ENCODE measurements around the gene SFT2D1.

SFT2D1 gene

GRCh38 chr6:166379103-166379586, 36.8 kb upstream of the SFT2D1 start:
- H3K27ac ChIP-seq (ENCODE audit: low read length): no peak overlapping the region
- H3K9ac ChIP-seq (ENCODE audit: low read length): no peak overlapping the region
- peaks cover 5% of the 10 kb centered on the region; the same call in 1 of the 2 replicates for H3F3A ChIP-seq (ENCODE audit: insufficient read depth, low read length)
- no peaks in the 10 kb centered on the region for H3K9me3 ChIP-seq (replicated peaks; ENCODE audit: insufficient read depth, low read length)
- H3K4me2 ChIP-seq (ENCODE audit: low read depth, low read length): no peak overlapping the region
- H3K4me1 ChIP-seq (ENCODE audit: low read length): no peaks in the 10 kb centered on the region
- H3K36me3 ChIP-seq (replicated peaks; ENCODE audit: insufficient read depth, low read length): no peaks in the 10 kb centered on the region
- H4K20me1 ChIP-seq (ENCODE audit: insufficient read depth, low read length): no peaks in the 10 kb centered on the region
- no peak overlapping the region for H2AFZ ChIP-seq (ENCODE audit: low read length)
- H3K27me3 ChIP-seq (replicated peaks; ENCODE audit: insufficient read depth, low read length): no peaks in the 10 kb centered on the region
- no peak overlapping the region for H3K4me3 ChIP-seq (ENCODE audit: low read length)
- peaks cover 48% of the 10 kb centered on the region for H3K79me2 ChIP-seq (ENCODE audit: low read length)
- TF ChIP-seq EZH2phosphoT487 (IDR thresholded peaks at IDR 0.05; ENCODE audit: low read length) (no peak), EZH2 (optimal IDR thresholded peaks at IDR 0.05; ENCODE audit: low read depth, low read length) (no peak), CTCF (IDR thresholded peaks at IDR 0.05; ENCODE audit: low read length) (no peak)
- H3K9me2 ChIP-seq (replicated peaks; ENCODE audit: insufficient read depth, low read length): no peaks in the 10 kb centered on the region
- DNase-seq: no peak

GRCh38 chr6:166377721-166378120, 35.4 kb upstream of the SFT2D1 start:
- no peak for TF ChIP-seq CTCF (IDR thresholded peaks at IDR 0.05; ENCODE audit: low read length)
- no peak for TF ChIP-seq EZH2phosphoT487 (IDR thresholded peaks at IDR 0.05; ENCODE audit: low read length)
- no peak for TF ChIP-seq EZH2 (optimal IDR thresholded peaks at IDR 0.05; ENCODE audit: low read depth, low read length)
- H3K27ac ChIP-seq (ENCODE audit: low read length): no peak overlapping the region
- no peak overlapping the region for H3K4me3 ChIP-seq (ENCODE audit: low read length)
- no peak overlapping the region for H2AFZ ChIP-seq (ENCODE audit: low read length)
- H3K9me3 ChIP-seq (replicated peaks; ENCODE audit: insufficient read depth, low read length): no peaks in the 10 kb centered on the region
- no peaks in the 10 kb centered on the region for H3K4me1 ChIP-seq (ENCODE audit: low read length)
- H3F3A ChIP-seq (ENCODE audit: insufficient read depth, low read length): no peaks in the 10 kb centered on the region
- no peak for DNase-seq
- H3K9ac ChIP-seq (ENCODE audit: low read length): no peak overlapping the region
- no peak overlapping the region for H3K4me2 ChIP-seq (ENCODE audit: low read depth, low read length)
- no peaks in the 10 kb centered on the region for H3K36me3 ChIP-seq (replicated peaks; ENCODE audit: insufficient read depth, low read length)
- H3K9me2 ChIP-seq (replicated peaks; ENCODE audit: insufficient read depth, low read length): no peaks in the 10 kb centered on the region
- no peaks in the 10 kb centered on the region for H3K27me3 ChIP-seq (replicated peaks; ENCODE audit: insufficient read depth, low read length)
- H4K20me1 ChIP-seq (ENCODE audit: insufficient read depth, low read length): no peaks in the 10 kb centered on the region
- H3K79me2 ChIP-seq (ENCODE audit: low read length): peaks cover 48% of the 10 kb centered on the region

- H3K9me3 ChIP-seq (replicated peaks; ENCODE audit: insufficient read depth, low read length): no peaks in the 10 kb centered on the region
- H3K4me3 ChIP-seq (ENCODE audit: low read length): no peak overlapping the region
- no peaks in the 10 kb centered on the region for H3K4me1 ChIP-seq (ENCODE audit: low read length)
- H3K9me2 ChIP-seq (replicated peaks; ENCODE audit: insufficient read depth, low read length): no peaks in the 10 kb centered on the region
- H3K27ac ChIP-seq (ENCODE audit: low read length): no peak overlapping the region
- H3K4me2 ChIP-seq (ENCODE audit: low read depth, low read length): no peak overlapping the region
- H4K20me1 ChIP-seq (ENCODE audit: insufficient read depth, low read length): no peaks in the 10 kb centered on the region
- no peak overlapping the region for H2AFZ ChIP-seq (ENCODE audit: low read length)
- no peak overlapping the region for H3K9ac ChIP-seq (ENCODE audit: low read length)
- H3K27me3 ChIP-seq (replicated peaks; ENCODE audit: insufficient read depth, low read length): no peaks in the 10 kb centered on the region
- H3F3A ChIP-seq (ENCODE audit: insufficient read depth, low read length): no peaks in the 10 kb centered on the region
- H3K79me2 ChIP-seq (ENCODE audit: low read length): peaks cover 28% of the 10 kb centered on the region
- TF ChIP-seq CTCF (IDR thresholded peaks at IDR 0.05; ENCODE audit: low read length) (no peak), EZH2 (optimal IDR thresholded peaks at IDR 0.05; ENCODE audit: low read depth, low read length) (no peak), EZH2phosphoT487 (IDR thresholded peaks at IDR 0.05; ENCODE audit: low read length) (no peak)
- no peaks in the 10 kb centered on the region for H3K36me3 ChIP-seq (replicated peaks; ENCODE audit: insufficient read depth, low read length)
- DNase-seq: no peak
Observed at GRCh38 chr6:166375013-166375412, 32.7 kb upstream of the SFT2D1 start.
